T47D (cell line): ENCODE data around the gene SPOPL.
"Not testable (repeated sequence)": the region's sequence is repeated elsewhere in the genome, so short reads cannot be mapped to it uniquely, and the experiment has no call there.

ENCODE experiments used
- DNase-seq, 2 experiments: peaks; one replicate each; pipeline versions ENCODE4 v3.0.0 to v3.0.0-alpha.2; 2011 to 2012; ENCODE audit warnings: low read depth in 1 of 2, low spot score in 1 of 2
- JUND ChIP-seq: IDR thresholded peaks from 2 replicates; pipeline ENCODE4 v1.6.1; 2012; ENCODE audit warnings: low read depth
- in situ Hi-C: cut with HindIII; loops from 2 replicates; pipeline ENCODE4 v1.10.0; 2016; ENCODE audit warnings: low sequenced_read_pairs, low pct_unique_long_range_greater_than_20kb

The SPOPL gene

GRCh38 chr2:138501425-138502254, at the start of gene SPOPL:
Gene SPOPL, plus strand, starts transcription at chr2:138501770. Its CDS starts 48,447 bp downstream, at chr2:138550217.
- in situ Hi-C loops, result no loop called here
- TF ChIP-seq JUND, result no peak
- peak; percentile 76 to 92 for DNase-seq

DNA sequence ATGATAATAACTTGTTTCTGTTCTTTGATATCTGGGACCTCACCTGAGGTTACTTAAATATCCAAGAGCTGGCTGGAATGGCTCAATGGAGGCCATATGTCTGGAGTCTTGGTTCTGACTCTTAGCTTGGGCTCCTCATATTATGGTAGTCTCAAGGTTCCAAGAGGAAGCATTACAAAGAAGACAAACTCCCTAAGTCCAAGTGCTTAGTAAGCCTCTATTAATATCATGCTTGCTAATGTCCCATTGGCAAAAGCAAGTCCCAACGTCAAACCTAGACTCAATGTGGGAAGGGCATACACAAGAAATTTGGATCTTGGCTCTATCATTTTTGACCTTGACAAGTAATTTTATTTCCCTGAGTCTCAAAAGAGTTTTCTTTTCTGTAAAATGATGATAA, 49.2 kb upstream of the SPOPL start:
- TF ChIP-seq JUND, result no peak
- in situ Hi-C loops, result no loop called here
- DNase-seq, result no peak

- DNase-seq, result no peak
- TF ChIP-seq JUND, result no peak
- in situ Hi-C loops, result no loop called here
Measured at GRCh38 chr2:138453815-138454214, 47.8 kb upstream of the SPOPL start.

GRCh38 chr2:138454761-138455160, 46.8 kb upstream of the SPOPL start:
- no peak for DNase-seq
- in situ Hi-C loops, result no loop called here
- TF ChIP-seq JUND, result no peak

- no peak for TF ChIP-seq JUND
- no peak for DNase-seq
- in situ Hi-C loops, result no loop called here
Measured at GRCh38 chr2:138455275-138455674, 46.3 kb upstream of the SPOPL start.

GRCh38 chr2:138455691-138456090, 45.9 kb upstream of the SPOPL start:
- in situ Hi-C loops, result no loop called here
- no peak for TF ChIP-seq JUND
- DNase-seq, result no peak

DNA sequence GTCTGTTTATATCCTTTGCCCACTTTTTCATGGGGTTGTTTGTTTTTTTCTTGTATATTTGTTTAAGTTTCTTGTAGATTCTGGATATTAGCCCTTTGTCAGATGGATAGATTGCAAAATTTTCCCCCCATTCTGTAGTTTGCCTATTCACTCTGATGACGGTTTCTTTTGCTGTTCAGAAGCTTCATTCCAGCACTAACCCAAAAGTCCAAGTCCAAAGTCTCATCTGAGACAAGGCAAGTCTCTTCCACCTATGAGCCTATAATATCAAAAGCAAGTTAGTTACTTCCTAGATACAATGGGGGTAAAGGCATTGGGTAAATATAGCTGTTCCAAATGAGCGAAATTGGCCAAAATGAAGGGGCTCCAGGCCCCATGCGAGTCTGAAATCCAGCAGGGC, 38.9 kb upstream of the SPOPL start:
- in situ Hi-C loops, DNase-seq: not testable (repeated sequence)

GRCh38 chr2:138468617-138469016, 33.0 kb upstream of the SPOPL start:
- DNase-seq, result no peak
- no peak for TF ChIP-seq JUND
- in situ Hi-C loops, result no loop called here

- TF ChIP-seq JUND, result no peak
- in situ Hi-C loops, result no loop called here
- DNase-seq, result no peak
Measured at GRCh38 chr2:138469411-138469810, 32.2 kb upstream of the SPOPL start.

DNA sequence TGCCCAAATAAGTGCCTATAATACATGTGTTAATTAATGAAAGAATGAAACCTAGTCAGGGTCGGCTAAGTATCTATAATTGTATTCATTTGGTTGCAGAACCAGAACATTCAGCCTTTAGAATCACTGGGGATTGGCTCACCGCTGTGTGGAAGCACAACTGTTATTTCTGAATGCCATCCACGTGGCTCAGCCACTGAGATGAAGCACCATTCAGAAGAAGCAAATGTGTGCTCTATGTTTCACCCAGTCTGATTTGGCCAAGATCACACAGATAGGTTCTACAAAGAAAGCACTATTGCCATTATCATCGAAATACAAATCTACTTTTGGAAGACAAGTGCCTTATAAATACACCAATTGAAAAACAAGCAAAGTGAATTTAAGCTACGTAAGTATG, 30.6 kb upstream of the SPOPL start:
- no peak for TF ChIP-seq JUND
- in situ Hi-C loops, result no loop called here
- no peak for DNase-seq

GRCh38 chr2:138474100-138474825, 27.3 kb upstream of the SPOPL start:
- no peak for TF ChIP-seq JUND
- in situ Hi-C loops, result no loop called here

DNA sequence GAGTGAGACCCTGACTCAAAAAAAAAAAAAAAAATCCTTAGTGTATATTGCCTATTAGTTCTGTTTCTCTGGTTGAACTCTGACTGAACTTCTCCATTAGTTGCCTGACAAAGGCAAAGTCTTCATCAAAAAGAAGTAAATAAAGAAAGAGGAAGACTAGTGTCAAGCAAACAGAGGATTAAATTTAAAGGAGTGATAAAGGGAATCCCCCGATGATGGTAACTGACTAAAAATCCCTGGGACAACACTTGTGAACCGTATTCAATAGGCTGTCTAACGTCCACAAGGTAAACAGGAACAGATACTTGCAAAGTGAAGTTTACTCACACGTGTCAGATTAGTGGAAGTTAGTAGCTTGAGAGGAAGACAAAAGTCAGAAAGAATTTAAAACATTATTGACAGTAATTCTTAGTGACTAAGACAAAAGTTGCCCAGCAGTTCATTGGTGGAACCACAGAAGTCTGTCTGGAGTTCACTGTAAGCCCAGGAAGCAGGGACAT, 26.2 kb upstream of the SPOPL start:
- no peak for DNase-seq
- TF ChIP-seq JUND, result no peak
- in situ Hi-C loops, result no loop called here

More at GRCh38 chr2:138474100-138474825, 27.3 kb upstream of the SPOPL start:
- DNase-seq, result no peak

- DNase-seq, result no peak
- TF ChIP-seq JUND, result no peak
Measured at GRCh38 chr2:138476186-138476585, 25.4 kb upstream of the SPOPL start.

More at GRCh38 chr2:138476186-138476585, 25.4 kb upstream of the SPOPL start:
- in situ Hi-C loops, result no loop called here
